GM21390 (cell line): ENCODE results near the gene DSP.

Source experiments
- ATAC-seq: cut with Tn5 transposase; IDR thresholded peaks from one replicate; pipeline ENCODE4 v1.9.1; 2021; ENCODE audit not compliant: unreplicated experiment

DSP gene

DNA sequence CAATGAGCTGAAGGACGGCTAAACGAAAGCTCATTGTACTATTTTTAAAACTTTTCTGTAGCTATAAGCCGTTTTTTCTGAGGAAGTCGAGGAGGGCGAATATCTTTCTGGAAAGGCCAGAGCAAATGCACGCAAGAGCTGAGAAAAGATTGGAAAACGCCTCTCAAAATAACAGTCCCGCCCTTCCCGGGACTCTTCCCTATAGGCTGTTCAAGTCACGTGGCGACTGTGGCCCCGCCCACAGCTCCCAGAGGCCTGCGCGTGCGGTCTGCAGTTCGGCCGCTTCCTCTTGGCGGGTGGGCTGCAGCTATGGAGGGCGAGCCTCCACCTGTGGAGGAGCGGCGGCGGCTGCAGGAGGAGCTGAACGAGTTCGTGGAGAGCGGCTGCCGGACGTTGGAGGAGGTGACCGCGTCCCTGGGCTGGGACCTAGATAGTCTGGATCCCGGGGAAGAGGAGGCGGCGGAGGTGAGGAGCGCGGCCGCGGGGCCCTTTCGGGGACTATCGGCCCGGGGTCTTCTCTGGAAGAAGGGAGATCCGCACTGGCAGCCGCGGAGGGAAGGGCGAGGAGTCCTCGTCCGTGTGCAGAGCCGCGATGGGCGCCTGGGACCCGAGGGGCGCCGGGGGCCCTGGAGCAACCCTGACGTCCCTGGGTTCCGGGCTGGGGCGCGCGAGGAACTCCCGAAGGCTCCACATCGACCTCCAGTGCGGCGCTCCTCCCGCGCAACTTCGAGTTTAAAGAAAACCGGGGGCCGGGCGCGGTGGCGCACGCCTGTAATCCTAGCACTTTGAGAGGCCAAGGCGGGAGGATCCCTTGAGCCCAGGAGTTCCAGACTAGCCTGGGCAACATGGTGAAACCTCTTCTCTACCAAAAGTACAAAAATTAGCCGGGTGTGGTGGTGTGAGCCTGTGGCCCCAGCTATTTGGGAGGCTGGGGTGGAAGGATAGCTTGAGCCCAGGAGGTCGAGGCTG is 48.8 kb downstream of the DSP start, which contains the start of gene SNRNP48:
Gene SNRNP48 (plus strand): TSS at position 250 of the 969 bp plus-strand sequence. CDS start 60 bp downstream, at position 310.
- ATAC-seq: peak; percentile 100

DNA sequence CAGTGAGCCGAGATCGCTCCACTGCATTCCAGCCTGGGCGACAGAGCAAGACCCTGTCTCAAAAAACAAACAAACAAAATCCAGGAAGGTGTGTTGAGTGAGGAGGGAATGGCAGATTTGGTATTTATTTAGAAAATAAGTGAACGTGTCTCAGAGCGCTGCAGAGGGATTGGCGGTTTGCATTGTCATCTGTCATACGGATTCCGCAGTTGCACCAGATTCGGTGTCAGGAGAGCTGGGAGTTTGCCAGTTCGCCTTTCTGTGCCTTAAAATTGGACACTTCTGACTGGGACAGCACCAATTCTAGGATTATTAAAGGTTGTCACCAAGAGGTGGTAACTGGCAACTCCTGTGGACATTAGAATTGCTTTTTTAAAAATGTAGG is 49.4 kb downstream of the DSP start:
- no peak for ATAC-seq

DNA sequence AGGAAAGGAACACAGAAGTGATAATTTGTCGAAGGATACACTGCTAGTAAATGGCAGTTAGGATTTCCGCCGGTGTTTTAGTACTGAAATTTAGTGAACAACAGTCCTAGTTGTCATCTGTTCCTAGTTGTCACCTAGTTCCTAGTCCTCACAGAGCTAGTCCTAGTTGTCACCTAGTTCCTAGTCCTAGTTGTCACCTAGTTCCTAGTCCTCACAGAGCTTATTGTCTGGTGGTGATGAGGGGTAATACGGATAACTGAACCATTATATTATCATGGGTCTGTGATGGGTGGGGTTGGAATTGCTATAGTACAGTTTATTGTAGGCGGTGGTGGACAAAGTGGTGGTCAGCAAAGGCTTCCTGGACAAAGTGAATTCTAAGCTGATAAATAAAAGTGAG is 50.3 kb downstream of the DSP start:
- ATAC-seq: no peak

DNA sequence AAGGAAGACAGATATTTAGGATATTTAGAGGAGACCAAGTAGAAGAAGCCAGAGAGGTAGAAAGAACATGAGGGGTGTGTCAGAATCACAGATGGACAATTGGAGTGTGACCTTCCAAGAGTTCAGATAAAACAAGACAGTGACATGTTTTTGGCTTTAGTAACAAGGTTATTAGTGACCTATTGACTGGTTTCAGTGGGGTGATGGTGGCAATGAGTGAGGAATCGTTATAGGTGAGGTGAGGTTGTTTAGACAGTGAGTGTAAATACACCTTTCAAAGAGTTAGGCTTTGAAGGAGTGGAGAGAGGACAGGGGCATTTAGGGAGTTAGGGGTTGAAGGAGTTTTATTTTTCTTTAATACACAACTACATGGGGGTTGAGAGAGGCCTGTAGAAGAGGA is 51.8 kb downstream of the DSP start:
- no peak for ATAC-seq

DNA sequence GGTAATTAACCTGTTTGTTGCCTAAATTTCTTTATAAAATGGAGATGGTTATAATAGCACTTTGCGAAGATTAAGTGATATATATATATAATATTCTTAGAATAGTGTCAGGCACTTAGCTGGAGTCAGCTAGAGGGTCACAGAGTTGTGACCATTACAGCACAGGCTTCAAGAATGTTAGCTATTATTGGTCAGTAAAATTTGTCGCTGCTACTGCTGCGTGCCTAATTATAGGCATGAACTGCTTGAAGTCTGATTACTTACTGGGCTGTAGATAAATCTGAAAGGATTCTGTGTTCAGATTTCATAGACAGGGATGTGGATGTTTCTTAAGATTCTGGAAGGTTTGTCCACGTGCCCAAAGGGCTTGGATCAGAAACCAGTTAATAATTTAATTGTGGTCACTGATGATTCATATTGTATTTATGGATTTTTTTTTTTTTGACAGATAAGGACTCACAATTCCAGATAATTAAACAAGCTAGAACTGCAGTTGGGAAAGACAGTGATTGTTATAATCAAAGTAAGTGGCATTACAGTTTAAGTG is 53.2 kb downstream of the DSP start:
- no peak for ATAC-seq

DNA sequence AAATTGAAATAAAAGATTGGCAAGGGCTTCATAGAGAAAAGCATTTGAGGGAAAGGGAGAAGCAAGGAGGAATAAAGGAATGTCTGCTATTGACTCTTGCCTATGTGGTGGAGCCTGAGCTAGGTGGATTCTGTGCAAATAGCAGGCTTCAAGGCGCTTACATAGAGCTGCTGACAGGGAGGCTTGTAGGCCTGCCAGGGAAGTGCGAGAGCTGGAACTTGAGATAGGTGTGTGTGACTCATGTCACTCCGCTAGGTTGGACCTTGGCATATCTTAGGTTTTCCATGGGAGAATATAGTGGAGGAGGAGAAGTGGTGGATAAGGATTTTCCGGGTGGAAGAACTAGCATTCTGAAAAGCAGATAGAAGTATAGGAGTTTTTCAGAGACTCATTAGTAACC is 62.5 kb downstream of the DSP start:
- no peak for ATAC-seq

DNA sequence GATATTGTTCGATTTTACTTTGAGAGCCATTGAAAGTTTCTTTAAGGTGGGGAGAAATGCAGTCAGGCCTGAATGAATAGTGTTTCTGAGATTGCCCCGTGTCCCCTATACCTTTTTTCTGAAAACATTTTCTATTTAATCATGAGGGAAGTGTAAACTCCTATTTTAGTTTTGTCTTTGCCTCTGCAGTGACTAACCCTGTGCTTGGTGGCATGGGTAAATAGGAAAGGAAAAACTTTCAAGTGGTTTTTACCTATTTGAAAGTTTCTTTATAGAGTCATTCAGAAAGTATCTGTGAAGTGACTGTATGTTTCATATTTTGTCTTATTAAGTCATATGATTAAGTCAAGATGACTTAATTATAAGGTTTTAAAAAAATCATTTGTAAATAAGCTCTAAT is 63.0 kb downstream of the DSP start:
- ATAC-seq: peak; percentile 67

DNA sequence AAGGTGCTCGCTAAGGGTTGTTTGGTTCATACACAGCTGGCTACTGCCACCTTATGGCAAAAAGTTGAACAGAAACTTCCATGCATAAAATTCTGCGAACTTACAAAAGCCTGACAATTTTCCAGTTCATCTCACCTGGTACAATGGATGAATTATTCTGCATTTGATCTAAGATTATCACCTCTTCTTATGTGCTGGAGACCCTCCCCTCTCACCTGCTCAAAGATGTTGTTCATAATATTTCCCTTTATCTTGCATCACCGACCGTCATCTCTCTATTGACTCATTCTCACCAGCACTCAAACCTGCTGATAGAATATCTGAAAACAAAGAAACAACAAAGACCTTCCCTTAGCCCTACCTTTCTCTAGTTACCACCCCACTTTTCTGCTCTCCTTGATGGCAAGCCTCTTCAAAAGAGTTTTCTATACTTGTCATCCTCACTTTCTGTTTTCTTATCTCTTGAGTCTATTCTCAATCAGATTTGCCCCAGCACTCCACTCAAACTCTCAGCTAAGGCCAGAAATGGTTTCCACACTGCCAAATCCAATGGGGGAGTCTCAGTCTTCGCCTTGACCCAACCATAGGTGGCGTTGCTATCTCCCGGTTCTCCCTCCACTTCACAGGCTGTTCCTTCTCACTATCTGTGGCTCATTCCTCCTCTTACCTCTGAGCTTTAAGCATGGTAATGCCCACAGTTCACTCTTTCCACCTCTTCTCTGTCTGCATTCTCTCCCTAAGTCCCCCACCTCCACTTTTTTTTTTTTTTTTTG is 74.3 kb downstream of the DSP start:
- ATAC-seq: no peak

DNA sequence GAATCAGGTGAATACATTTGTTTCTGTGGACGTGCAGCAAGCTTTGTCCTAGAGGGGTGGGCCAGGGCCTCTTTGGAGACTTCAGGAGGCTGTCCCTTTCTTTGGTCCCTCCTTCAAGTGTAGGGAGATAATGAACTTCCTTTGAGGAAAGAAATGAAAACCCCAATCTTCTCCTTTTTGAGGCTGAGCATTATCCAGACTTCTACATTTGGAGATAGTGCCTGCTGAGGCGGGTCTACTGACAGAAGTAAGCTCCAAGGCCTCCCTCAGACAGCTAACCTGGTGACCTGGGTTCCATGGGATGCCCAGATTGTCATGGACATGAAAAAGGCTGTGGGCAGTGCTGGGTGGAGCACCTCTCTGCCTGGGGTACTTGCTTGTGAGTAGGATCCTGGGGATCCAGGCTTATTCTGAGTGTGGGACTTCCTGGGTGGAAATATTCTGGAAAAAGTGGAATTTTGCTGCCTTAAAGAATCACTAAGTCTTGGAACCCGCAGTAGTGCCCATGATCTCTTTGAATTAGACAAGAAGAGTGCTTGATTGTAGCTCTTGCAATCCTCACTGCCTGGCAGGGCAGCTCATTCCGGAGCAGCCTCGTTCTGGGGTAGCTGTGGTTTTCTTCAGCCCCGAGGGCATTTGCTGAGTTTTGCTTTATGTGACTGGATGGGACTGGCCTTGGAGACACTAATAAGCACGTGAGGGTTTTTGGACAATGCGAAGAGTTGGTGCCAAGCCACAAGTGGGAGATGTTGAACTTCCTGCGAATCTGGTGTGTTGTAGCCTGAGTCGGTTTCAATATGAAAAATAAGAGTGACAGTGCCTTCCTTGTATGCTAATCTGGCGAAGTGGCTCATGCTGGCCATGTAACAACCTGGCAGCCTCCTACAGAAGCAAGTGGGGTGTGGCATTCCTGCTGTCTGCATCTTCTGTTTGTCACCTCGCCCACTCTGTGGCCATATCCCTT is 76.6 kb downstream of the DSP start:
- peak; percentile 76 for ATAC-seq

DNA sequence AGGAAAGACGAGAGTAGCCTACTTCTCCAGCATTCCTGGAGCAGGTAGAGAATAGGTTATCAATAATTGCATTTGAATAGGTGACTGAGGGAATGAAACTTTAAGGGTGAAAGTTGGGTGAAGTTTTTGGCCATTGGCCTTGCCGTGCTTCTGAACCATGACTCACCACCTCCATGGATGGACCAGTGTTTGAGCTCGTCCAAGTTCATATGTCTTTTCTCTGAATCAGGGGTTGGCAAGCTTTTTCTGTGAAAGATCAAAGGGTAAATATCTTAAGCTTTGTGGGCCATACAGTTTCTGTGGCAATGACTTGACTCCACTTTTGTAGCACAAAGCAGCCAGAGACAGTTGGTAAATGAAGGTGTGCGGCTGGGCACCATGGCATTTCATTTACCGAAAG is 80.3 kb downstream of the DSP start:
- ATAC-seq: no peak

DNA sequence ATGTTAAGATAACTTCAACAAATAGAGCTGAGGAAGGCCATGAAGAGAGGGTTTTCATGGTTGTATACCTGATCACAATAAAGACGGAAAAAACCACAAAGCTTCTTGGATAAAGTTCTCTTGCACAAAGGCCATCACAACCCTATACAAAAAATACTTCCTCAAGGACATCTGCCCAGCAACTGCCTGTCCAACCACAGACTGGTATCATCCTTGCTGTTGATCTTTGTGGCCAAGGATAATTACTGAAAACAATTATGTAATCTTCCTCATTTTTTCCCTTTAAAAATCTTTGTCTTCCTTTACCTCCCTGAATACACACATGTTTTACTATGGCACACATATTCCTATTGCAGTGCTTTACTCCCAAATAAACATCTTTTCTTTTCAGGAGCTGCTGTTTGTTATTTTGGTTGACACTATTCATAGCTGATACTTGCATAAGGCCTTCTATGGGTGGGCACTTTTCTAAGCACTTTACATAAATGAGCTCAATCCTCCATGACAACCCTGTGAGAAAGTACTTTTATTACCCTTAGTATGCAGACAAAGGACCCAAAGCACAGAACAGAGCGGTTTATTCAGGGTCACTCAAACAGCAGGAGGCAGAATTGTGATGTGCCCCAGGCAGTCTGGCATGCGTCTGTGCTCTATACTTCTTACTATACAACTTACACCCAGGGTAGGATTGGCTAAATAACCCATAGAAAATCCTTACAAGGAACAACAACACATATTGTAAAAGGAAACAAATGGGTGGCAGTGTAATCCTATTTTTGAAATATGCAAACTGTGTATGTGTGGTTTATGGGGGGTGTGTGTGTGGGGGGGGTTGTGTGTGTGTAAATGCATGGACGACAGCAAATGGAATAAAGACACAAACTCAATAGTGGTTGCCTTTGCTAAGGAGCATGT is 83.6 kb downstream of the DSP start:
- no peak for ATAC-seq

DNA sequence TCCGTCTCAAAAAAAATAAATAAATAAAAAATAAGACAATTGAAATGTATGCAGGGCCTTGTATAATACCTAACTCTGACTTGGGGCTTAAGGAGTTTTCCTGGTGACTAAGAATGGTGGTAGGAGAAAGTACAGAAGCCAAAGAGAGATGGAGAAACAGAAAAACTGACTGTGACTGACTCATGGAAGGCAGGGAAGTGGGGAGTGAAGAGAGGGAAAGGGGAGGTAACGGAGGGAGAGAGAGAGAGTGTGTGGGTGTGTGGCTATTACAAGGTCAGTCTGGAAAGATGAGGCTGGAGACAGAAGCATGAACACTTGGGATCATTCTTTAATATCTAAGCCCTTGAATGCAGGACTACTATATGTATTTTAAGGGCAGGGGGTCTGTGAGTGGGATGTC is 87.0 kb downstream of the DSP start:
- no peak for ATAC-seq

DNA sequence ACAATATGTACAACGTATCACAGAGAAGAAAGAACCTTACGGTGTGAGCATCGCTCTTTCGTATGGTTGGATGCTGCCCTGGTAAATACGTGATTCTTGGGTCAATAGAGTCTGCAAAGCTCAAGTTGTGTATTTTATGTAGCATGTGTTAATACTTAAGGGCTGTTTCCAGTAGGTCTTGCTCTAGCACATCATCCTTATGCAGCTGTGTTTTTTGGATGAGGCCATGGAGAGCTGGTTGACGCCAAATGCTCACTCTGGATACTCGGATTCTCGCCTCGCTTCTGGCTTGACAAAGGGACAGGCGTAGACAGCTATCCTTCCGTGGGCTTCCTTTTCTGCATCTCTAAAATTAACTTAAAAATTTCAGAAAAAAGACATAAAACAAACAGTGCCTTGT is 87.4 kb downstream of the DSP start:
- ATAC-seq: no peak

DNA sequence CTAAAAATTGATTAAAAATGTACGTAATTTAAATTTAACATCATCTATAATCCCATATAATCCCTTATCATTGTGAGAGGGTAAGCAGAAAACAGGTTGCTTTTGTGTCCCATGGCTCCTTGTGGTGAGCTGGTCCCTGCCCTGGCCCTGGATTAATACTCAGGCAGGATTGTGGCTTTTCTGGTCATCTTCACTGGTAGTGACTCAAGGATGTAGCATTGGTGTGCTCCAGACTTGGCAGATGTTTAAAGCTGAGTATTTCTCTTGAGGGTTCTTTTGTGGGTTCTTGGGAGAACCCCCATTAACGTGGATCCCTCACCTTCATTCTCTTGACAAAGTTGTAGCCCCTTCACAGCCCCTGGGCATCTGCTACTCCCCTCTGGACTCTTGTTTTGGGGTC is 87.8 kb downstream of the DSP start:
- no peak for ATAC-seq

DNA sequence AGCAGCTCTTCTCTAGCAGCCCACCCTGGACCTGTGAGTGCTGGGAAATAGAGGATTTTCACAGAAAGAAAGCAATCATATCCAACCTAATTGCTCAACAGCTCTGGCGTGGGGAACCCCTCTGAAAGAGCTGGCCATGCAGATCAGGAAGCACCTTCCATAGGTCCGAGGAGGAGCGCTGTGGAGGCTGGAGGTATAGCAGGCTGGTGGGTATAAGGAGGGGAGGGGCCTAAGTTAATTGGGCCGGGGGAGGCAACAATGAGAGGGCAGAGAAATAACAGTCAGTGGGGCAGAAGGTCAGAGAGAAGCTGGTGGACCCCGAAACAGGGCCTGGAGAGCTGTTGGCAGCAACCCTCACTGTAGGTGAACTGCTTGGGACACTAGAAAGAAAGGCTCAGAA is 89.3 kb downstream of the DSP start:
- no peak for ATAC-seq

DNA sequence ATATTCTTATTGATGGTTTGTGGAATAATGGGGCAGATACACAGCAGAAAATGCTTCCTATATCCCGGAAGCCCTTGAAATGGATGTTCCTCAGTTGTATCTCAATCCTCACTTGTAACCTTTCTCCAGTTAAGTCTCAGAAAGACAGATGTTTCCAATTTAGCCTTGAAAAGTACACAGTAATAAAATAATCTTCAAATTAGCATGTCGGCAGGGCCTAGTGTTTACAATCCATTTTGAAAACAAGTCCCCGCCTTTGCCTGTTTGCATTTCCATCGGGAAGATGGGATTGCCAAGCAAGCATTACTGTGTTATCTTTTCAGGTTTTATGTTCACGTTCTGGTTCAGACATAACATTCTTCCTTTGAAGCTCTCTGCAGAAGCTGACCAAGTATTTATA is 90.0 kb downstream of the DSP start:
- ATAC-seq: no peak

DNA sequence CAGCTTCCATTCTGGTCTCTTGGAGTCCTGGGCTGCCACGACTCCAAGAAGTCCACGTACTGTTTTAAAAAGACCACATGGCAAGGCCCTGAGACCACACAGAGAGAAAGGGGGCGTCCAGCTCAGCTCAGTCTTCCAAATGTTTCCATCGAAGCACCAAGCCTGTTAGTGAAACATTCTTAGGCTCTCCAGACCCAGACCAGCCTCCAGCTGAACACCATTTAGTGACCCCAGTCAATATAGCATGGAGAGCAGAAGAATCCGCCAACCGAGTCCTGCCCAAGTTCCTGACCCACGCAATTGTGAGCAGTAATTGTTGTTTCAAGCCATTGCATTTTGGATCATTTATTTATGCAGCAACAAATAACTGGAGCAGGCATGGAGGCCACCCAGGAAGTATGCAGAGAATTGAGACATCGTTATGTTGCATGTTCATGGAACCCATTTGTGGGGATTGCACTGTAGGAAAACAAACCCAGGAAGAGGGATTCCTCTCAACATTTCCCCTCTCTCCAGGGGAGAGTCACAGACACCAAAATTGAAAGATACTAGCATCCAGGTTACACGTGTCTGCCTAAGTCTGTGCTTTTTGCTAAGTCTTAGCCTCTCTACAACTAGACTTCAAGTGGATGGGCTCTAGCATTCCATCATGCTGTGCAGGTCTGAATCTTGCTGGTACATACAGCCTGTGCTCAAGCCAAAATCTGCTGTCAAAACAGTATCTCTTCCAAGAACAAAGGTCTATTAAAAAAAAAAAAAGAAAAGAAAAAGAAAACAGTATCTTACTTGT is 91.2 kb downstream of the DSP start:
- no peak for ATAC-seq

DNA sequence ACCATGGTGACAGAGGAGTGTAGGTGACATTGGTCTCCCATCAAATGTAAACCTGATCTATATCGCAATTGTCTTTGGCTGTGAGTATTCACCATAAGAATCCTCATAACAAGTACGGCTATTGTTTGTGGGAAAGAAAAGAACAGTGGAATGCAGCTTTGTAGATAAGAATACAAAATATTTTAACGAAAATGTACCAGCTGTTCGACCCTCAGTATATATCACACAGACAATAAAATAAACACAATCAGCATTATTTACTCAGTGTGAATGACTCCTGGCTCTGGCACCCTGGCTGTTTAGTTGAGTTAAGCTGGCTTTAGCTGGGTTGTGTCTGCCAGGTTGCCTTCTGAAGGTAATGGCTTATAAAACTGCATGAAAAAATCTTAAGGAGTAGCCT is 91.9 kb downstream of the DSP start:
- no peak for ATAC-seq

DNA sequence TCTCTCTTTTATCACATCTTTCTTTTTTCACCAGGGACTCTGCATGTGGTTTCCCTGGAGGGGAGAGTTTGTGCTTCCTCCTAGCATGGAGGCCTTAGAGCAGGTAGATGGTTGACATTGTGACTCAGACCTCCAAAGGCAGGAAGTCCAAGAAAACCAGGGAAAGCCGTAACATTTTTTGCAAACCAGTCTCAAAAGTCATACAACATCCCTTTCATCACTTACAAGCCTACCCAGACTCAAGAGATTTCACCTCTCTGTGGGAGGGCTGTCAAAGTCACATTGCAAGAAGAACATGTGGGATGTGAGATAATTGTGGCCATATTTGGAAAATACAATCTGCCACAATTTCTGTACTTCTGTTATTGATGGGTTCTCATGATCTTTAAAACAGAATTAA is 94.7 kb downstream of the DSP start:
- no peak for ATAC-seq
